ENCODE results near the gene RANBP9.

The RANBP9 gene

GRCh38 chr6:13711733-13712598 is at the start of gene RANBP9:
TSS of gene RANBP9 (minus strand) at chr6:13711835. CDS start at chr6:13711505, 330 bp downstream.
- DNase-seq, result peak; percentile 79 to 95

- DNase-seq, result no peak
Measured at GRCh38 chr6:13760307-13761304, 49.0 kb upstream of the RANBP9 start.

GRCh38 chr6:13759025-13759424 is 47.4 kb upstream of the RANBP9 start:
- DNase-seq, result no peak

DNA sequence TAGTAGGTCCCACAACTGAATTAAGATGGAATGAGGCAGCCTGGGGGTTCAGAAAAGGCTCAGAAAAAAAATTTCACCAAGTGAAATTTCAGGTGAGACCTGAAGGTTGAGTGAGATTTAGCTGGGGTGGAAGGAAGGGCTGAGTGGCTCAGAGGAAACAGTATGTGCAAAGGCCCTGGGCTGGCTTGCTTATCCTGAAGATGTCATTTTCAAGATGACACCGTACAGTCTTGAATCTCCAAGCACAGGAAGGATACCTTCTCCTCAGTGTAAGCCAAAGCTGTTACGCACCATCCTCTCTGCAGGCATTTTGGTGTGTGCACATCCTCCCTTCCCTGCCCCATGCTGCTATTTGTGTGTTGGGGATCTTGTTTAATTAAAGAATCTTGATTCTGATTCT is 43.0 kb upstream of the RANBP9 start:
- DNase-seq, result no peak

DNA sequence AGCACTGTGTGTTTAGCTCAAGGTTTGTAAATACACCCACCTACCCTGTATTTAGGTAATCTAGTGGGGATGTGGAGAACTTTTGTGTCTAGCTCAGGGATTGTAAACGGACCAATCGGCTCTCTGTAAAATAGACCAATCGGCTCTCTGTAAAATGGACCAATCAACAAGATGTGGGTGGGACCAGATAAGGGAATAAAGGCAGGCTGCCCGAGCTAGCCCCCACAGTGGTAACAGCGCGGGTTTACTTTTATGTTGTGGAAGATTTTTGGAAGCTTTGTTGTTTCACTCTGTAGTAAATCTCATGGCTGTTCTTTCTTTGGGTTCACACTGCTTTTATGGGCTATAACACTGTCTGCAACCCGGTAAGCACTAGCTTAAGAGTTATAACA is 32.1 kb upstream of the RANBP9 start:
- DNase-seq, result no peak

- no peak for DNase-seq
Measured at GRCh38 chr6:13742961-13743735, 31.5 kb upstream of the RANBP9 start.

GRCh38 chr6:13741365-13741764 is 29.7 kb upstream of the RANBP9 start:
- no peak for DNase-seq

DNA sequence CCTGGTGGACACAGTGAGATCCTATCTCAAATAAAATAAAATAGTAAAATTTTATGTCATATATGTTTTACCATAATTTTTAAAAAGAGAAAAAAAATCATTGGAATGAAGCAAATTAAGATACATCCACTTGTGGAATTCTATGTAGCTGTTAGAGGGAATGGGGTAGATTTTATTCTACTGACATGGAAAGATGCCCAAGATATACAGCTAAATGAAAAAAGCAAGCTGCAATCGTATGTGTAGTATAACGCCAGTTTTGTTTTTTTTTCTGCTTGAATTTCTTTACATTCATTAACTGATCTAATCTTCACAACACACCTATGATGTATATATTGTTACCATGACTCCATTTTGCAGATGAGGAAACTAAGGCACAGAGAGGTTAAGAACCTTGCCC is 23.4 kb upstream of the RANBP9 start:
- no peak for DNase-seq

DNA sequence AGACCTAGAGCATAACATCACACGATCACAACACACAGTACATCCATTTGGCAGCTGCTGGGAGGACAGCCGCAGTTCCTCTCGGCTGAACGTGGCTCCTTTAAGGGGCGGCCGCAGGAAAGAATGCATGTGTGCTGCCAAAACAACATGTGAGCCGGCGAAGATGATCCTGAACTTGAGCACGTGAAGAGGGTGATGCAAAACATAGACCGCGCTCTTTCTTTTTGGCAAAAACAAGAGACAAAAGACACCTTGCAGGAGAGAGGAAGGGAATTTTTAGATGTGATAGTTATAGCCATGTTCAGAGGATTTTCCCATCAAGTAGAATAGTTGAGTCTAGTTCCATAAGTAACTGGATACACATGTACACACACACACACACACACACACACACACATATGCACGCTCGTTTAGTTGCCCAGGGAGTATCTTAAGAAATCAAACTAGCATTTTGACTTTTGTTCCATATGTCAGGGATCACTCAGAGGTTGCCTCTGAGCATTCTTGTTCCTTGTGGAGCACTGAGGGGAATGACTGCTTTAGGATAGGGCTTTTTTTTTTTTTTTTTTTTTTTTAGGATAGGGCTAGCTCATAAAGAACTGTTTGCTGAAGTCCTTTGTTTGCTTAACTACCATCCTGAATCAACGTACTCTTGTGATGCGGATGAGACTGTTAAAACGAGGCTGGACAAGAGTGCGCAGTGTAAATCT is 21.7 kb upstream of the RANBP9 start:
- peak in 1 of 2 experiments; percentile 19 for DNase-seq

GRCh38 chr6:13730704-13731103 is 19.1 kb upstream of the RANBP9 start:
- DNase-seq, result no peak

DNA sequence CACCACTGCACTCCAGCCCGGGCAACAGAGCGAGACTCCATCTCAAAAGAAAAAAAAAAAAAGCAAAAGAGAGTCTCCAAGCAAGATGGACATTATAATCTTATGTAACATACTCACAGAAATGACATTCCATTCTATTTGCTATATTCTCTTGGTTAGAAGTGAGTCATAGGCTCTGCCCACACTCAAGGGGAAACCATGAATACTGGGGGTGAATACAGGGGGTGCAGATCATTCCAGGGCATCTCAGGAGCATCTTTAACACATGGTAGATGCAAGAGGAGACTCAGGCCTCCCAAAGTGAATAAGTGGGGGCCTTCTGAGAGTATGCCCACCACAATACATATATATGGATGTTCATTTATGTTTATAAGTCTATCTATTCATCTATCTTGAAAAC is 18.3 kb upstream of the RANBP9 start:
- no peak for DNase-seq

DNA sequence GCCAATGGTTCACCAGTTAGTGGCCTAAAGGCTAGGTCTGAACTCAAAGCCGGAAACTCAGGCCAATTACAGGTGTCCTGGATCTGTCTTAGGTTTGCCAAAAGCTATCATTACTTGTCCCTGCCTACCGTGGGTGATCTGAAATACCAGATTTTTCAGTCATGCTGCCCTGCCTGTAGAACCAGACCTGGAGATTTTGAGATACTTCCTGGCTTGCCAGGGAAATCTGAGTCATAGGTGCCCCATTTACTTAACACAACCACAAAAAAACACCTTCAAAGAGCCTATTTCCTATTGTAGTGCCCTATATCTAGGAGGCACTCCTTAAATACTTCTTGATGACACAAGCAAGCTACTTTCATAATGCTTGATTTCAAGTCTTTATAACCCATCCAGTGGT is 13.9 kb upstream of the RANBP9 start:
- no peak for DNase-seq

GRCh38 chr6:13725052-13725451 is 13.4 kb upstream of the RANBP9 start:
- DNase-seq, result no peak

DNA sequence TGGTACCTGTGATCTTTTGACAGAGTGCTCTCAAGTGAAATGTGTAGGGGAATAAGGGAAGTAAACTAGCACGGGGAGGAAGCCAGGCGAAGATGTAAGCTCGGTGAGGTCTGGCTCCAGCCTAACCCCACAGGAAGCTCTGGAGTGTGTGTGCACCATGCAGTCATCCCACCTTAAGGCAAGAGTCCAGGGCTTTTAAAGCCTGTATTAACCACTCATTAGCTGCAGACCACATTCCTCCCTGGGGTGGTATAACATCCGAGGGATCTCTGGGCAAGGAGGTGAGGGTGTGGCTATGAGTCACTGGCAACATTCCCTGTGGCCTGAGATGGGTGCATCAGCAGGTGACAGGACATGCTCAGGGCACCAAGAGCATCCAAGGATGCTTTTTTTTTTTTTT is 12.5 kb upstream of the RANBP9 start:
- no peak for DNase-seq

- no peak for DNase-seq
Measured at GRCh38 chr6:13722880-13723279, 11.2 kb upstream of the RANBP9 start.

GRCh38 chr6:13718123-13718458 is 6.5 kb upstream of the RANBP9 start:
- DNase-seq, result no peak

DNA sequence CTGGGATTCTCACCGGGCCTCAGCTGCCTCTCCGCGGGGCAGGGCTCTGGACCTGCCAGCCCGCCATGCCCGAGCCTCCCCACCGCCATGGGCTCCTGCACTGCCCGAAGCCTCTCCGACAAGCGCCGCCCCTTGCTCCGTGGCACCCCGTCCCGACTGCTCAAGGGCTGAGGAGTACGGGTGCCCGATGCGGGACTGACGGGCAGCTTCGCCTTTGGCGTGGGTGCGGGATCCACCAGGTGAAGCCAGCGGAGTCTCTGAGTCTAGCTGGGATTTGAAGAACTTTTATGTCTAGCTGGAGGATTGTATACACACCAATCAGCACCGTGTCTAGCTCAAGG is 5.3 kb upstream of the RANBP9 start:
- DNase-seq, result no peak

GRCh38 chr6:13716225-13716954 is 4.8 kb upstream of the RANBP9 start:
- DNase-seq, result no peak

DNA sequence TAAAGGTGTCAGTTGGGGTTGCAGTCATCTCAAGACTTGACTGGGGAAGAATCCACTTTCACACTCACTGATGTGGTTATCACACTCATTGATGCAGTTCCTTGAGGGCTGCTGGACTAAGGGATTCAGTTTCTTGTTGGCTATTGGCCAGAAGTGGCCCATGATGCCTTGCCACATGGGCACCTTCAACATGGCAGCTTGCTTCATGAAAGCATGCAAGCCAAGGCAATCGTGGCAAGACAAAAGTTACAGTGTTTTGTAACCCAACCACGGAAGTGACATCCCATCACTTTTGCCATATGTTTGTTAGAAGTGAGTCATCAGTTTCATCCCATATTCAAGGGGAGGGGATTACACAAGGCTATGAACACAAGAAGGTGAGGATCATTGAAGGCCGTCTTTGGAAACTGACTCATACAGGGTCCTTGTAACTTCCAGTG is 3.8 kb upstream of the RANBP9 start:
- DNase-seq, result no peak

DNA sequence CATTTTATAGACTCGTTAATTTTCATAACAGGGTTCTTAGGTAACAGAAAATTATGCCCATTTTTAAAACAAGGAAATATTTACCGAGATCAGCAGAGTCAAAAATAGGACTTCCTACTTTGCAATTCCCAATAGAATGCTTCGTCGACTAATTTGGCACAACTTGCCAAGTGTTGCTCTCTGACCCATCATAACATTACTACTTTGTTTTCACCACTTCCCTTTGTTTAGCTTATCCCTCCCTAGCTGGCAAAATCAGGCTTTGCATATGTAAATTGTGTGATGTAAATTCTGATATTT is 914 bp upstream of the RANBP9 start:
- DNase-seq, result no peak

DNA sequence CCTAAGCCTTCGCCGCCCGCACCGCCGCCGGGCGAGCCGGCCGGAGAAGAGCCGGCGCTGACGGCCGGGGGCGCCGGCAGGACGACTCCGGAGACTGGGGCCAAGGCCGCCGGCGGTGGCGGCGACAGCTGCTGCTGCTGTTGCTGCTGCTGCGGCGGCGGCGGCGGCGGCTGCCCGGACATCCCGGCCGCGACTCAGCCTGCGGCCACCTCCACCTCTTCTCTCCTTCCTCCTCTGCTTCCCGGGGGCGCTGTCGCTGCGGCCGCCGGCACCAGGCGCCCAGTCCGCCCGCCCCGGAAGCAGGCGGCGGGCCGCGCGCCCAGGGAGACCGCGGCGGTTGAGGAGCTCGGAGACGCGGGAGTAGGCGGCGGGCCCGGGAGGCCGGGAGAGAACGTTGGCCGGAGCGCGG is 307 bp downstream of the RANBP9 start:
- DNase-seq, result no peak

All from SHP77 (cell line).